ENCODE measurements around the gene IPCEF1.

The IPCEF1 gene

DNA sequence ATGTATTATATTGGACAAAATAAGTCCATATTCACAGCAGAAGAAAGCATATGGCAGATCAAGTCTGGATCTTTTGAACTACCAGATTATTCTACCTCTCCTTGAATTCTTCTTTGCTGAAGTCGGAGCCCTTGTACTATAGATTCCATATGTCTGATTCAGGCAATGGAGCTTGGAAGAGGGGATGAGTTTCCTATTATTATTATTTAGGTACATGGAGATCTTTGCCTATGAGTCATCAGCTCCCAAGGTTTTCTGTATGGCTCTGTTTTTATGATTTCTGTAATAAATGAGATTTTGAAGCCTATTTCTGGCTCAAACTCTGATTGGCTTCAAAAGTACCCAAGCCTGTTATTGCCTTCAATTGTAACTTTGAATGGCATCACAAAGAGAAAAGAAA lies 245.6 kb downstream of the IPCEF1 start:
- TF ChIP-seq ZFX (IDR thresholded peaks at IDR 0.05): no peak
- TF ChIP-seq, protein P1, sequence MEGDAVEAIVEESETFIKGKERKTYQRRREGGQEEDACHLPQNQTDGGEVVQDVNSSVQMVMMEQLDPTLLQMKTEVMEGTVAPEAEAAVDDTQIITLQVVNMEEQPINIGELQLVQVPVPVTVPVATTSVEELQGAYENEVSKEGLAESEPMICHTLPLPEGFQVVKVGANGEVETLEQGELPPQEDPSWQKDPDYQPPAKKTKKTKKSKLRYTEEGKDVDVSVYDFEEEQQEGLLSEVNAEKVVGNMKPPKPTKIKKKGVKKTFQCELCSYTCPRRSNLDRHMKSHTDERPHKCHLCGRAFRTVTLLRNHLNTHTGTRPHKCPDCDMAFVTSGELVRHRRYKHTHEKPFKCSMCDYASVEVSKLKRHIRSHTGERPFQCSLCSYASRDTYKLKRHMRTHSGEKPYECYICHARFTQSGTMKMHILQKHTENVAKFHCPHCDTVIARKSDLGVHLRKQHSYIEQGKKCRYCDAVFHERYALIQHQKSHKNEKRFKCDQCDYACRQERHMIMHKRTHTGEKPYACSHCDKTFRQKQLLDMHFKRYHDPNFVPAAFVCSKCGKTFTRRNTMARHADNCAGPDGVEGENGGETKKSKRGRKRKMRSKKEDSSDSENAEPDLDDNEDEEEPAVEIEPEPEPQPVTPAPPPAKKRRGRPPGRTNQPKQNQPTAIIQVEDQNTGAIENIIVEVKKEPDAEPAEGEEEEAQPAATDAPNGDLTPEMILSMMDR (conservative IDR thresholded peaks at IDR 0.05): no peak
- H3K27ac ChIP-seq: no peak overlapping the region

DNA sequence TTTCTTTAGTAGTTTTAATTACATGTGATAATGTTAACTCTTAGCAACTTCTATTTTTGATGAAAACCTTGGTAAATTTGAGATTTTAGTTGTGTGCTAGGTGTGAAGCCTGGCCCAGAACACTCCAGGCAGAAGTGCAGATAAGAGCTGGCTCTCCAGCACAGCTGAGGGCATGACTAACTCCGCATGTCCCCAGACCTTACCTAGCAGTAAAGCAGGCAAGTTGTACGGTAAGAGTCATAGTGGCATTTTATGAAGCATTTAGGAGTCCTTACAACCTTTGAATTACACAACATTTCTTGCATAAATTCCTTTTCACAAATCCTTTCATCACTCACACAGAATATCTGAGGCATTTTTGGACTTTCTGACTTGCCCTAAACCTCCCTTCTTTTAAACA lies 250.4 kb downstream of the IPCEF1 start:
- TF ChIP-seq, protein P1 (conservative IDR thresholded peaks at IDR 0.05): no peak
- no peak for TF ChIP-seq ZFX (IDR thresholded peaks at IDR 0.05)
- H3K27ac ChIP-seq: no peak overlapping the region
